NOMO-1 treated with dmso at 0.1 percent for 144 hours (cell line): Measurements from ENCODE around the gene SERPINA10.
"Not testable (repeated sequence)": the region's sequence is repeated elsewhere in the genome, so short reads cannot be mapped to it uniquely, and the experiment has no call there.

ENCODE experiments used
- DNase-seq: peaks from one replicate; lab custom pipeline; 2025; ENCODE audit not compliant: unreplicated experiment; lab: John Stamatoyannopoulos, UW

The SERPINA10 gene

GRCh38 chr14:94313991-94314655 lies 21.1 kb upstream of the SERPINA10 start:
- no peak for DNase-seq

- no peak for DNase-seq
These were observed 19.6 kb upstream of the SERPINA10 start for GRCh38 chr14:94312481-94313246.

GRCh38 chr14:94310248-94310647 lies 17.2 kb upstream of the SERPINA10 start:
- no peak for DNase-seq

GRCh38 chr14:94309721-94310120 lies 16.7 kb upstream of the SERPINA10 start:
- DNase-seq, result no peak

- DNase-seq, result no peak
These were observed 14.4 kb upstream of the SERPINA10 start for GRCh38 chr14:94307410-94307992.

GRCh38 chr14:94306047-94306978 lies 13.2 kb upstream of the SERPINA10 start:
- no peak for DNase-seq

- no peak for DNase-seq
These were observed 12.6 kb upstream of the SERPINA10 start for GRCh38 chr14:94305620-94306019.

- DNase-seq, result no peak
These were observed 11.2 kb upstream of the SERPINA10 start for GRCh38 chr14:94304243-94304642.

GRCh38 chr14:94303111-94303510 lies 10.0 kb upstream of the SERPINA10 start:
- DNase-seq, result no peak

GRCh38 chr14:94298130-94298529 lies 5.1 kb upstream of the SERPINA10 start:
- no peak for DNase-seq

- not testable (repeated sequence) for DNase-seq
These were observed 3.1 kb upstream of the SERPINA10 start for GRCh38 chr14:94296181-94296545.

- DNase-seq, result no peak
These were observed 2.5 kb upstream of the SERPINA10 start for GRCh38 chr14:94295360-94296180.

GRCh38 chr14:94293578-94293924 lies 483 bp upstream of the SERPINA10 start:
- no peak for DNase-seq

- no peak for DNase-seq
These were observed 569 bp downstream of the SERPINA10 start for GRCh38 chr14:94292526-94292871.

- DNase-seq, result no peak
These were observed 1.1 kb downstream of the SERPINA10 start for GRCh38 chr14:94291906-94292525.

- DNase-seq, result no peak
These were observed 1.7 kb downstream of the SERPINA10 start for GRCh38 chr14:94291159-94291905.

GRCh38 chr14:94290197-94290596 lies 2.9 kb downstream of the SERPINA10 start:
- DNase-seq, result no peak

GRCh38 chr14:94288610-94289465 lies 4.2 kb downstream of the SERPINA10 start:
- no peak for DNase-seq
